Mammary epithelial cell (primary cell): ENCODE measurements around the gene TNRC18.

Source experiments
- EZH2 ChIP-seq: IDR thresholded peaks from 2 replicates; pipeline ENCODE4 v1.6.1; 2012; ENCODE audit warnings: low read length, inconsistent platforms, borderline replicate concordance
- TF ChIP-seq, protein P1 (sequence below), 2 donors: IDR thresholded peaks in 1 of 2; conservative IDR thresholded peaks in 1 of 2; 2 replicates each; pipeline ENCODE4 v1.5.1; 2011 to 2012; ENCODE audit warnings: inconsistent platforms in 2 of 2, low read length in 2 of 2, mild to moderate bottlenecking in 2 of 2, control low read depth in 1 of 2, low read depth in 1 of 2; ENCODE audit not compliant: insufficient read depth in 1 of 2; ENCODE audit errors: extremely low read depth in 1 of 2

DNA sequence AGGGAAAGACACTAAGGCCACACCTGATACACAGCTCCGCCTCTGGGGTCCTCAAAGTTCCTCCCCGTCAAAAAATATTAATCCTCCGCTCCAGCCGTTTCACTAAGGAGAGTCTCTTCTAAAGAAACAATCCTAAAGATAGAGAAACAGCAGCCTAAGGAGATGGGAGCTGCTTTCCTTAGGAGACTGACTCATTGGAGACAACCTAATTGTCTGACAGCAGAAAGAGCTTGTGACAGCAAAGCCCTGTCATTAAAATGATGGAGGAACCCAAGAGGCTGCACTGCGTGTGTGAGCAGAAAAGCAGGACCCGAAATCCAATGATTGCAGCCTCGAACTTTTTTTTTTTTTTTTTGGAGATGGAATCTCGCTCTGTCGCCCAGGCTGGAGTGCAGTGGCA lies 44.0 kb upstream of the TNRC18 start:
- TF ChIP-seq, protein P1, sequence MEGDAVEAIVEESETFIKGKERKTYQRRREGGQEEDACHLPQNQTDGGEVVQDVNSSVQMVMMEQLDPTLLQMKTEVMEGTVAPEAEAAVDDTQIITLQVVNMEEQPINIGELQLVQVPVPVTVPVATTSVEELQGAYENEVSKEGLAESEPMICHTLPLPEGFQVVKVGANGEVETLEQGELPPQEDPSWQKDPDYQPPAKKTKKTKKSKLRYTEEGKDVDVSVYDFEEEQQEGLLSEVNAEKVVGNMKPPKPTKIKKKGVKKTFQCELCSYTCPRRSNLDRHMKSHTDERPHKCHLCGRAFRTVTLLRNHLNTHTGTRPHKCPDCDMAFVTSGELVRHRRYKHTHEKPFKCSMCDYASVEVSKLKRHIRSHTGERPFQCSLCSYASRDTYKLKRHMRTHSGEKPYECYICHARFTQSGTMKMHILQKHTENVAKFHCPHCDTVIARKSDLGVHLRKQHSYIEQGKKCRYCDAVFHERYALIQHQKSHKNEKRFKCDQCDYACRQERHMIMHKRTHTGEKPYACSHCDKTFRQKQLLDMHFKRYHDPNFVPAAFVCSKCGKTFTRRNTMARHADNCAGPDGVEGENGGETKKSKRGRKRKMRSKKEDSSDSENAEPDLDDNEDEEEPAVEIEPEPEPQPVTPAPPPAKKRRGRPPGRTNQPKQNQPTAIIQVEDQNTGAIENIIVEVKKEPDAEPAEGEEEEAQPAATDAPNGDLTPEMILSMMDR (conservative IDR thresholded peaks at IDR 0.05 in 1 of 2, IDR thresholded peaks at IDR 0.05 in 1 of 2; ENCODE audit: extremely low read depth in 1 of 2, insufficient read depth in 1 of 2, low read depth in 1 of 2, low read length in 2 of 2): no peak
- TF ChIP-seq EZH2: no peak
